HG03575 (cell line): ENCODE measurements around the gene CCNG2.

ENCODE experiments used
- ATAC-seq: cut with Tn5 transposase; IDR thresholded peaks from one replicate; pipeline ENCODE4 v1.9.1; 2021; ENCODE audit not compliant: unreplicated experiment, insufficient number of reproducible peaks, low FRiP score; ENCODE audit errors: extremely low read depth

The CCNG2 gene

DNA sequence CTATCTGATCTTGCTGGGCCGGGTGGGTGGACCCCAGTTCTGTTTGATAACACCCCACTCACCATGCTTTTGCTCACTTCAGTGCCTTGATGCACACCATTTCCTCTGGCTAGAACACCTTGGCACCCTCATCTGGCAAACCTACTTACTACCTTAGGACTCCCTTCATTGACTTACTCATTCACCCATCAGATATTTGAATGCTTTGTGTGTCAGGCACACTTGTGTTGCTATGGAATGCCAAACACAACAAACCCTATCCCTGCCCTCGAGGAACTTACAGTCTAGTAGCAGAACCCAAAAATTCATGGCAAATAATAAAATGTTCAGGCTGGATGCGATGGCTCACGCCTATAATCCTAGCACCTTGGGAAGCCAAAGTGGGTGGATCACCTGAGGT is 13.9 kb downstream of the CCNG2 start:
- no peak for ATAC-seq

DNA sequence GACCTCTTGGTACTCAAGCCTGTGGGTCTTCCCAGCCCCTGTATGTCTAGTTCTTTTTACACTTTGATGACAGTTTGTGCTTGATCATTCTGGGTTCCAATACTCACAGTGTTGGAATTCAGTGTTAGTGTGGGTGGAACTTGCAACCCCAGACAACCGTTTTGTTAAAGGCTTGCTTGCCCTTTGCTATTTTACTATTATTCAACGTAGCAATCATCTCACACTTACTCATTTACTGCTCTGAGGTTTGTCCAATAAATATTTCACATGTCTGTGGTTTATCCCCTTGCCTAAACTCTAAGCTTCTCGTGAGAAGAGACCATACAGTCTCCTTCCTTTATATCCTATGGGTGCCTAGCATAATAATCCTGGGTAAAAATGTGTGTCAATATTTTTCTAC is 15.3 kb downstream of the CCNG2 start:
- ATAC-seq = no peak

DNA sequence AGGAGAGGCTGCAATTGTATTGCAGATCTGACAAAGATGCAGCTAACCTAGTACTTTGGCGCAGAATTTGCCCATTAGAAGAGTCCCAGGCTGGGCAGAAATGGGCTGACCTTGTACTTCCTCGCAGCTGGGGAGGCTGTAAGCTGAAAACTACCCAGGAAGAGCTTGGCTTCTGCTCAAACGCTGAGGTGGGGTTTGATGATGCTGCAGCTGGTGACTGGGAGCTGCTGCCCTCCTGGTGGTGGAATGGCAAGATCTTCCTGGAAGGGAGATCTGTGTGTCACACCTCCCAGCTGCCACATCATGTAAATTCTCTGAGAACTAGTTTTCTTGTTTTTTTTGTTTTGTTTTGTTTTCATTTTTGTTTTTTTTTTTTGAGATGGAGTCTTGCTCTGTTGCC is 17.4 kb downstream of the CCNG2 start:
- ATAC-seq = no peak

DNA sequence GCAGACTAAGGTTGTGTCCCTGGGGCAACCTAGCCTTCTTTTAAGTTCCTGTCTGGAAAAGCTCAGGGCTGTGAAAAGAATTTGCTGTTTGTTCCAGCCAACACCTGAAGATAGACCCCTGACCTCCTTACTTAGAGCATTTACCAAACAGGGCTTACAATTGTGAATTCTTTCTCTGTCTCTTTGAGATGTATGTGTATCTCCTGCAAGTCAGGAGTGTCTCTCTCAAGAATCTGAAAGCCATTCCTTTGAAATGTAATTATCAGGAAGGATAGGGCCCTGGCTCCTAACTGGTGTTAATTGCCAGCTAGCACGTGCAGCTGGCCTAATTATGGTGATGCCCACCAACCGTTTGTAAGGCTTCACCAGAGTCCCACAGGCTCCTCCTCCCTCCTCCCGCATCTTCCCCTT is 18.2 kb downstream of the CCNG2 start:
- ATAC-seq = no peak

DNA sequence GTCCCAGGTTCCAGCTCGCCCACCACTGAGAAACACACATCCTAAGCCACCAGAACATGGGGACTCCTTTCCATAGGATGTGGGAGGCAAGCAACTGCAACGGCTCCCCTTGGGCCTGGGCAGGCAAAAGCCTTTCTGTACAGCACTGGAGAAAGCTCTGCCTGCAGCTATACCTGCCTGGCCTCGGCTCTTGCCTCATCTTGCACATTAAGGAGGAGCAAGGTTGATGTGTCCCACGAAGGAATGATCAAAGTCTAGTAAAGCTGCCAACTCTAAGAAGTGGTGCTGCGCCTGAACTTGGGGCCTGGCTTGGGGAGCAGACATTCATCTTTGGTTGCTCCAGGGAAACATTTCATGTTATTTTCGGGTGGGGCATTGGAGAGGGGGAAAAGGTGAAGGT is 19.6 kb downstream of the CCNG2 start:
- no peak for ATAC-seq

DNA sequence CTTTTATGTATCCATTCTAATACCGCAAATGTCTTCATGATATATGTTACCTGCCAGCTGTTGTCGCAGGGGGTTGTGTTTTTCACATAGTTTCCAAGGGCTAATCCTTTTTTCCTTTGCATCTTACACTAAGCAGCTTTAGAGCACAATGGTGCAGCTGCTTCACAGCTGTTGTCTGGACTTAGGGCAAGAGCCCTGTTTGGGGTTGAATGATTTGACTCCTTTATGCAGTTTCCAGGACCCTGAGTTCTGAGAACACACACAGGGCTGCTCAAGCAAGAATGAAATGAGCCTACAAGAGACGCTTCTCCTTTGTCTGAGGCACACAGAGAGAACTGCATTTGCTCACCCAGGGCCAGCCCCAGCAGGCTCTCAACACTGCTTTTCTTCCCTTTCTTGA is 20.2 kb downstream of the CCNG2 start:
- no peak for ATAC-seq

DNA sequence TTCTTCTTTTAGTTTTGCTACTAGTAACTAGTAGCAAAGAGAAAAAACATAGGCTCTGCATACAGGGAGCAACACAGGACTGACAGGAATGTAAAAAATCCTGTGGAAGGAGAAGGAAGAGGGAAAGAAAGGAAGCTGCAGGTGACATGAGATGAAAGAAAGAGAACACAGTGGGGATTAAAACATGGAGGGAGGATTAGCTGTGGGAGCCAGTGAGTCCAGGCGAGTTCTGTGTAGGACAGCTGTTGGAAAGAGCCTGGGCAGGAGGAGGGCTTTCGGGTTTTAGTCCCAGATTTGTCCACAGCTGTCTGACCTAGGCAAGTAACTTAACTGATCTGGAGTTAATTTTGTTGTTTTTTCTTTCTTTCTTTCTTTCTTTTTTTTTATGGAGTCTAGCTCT is 21.6 kb downstream of the CCNG2 start:
- ATAC-seq = no peak

DNA sequence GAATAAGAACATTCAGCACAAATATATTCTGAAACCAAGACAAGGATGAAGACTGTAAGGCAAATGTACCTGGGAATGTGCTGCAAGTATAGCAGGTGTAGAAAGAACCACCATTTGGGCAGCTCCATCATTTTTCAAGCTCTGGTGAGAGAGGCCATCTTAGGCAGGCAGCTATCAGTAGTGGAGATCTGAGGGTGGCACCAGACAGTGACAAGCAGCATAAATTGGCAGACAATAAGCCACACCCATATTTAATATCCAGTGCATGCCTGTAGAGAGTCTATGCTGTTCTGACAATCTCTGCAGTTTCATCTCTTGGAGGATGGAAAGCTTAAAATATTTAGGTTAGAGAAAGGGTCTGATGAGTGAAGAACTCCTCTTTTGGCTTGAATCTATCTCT is 22.5 kb downstream of the CCNG2 start:
- no peak for ATAC-seq

DNA sequence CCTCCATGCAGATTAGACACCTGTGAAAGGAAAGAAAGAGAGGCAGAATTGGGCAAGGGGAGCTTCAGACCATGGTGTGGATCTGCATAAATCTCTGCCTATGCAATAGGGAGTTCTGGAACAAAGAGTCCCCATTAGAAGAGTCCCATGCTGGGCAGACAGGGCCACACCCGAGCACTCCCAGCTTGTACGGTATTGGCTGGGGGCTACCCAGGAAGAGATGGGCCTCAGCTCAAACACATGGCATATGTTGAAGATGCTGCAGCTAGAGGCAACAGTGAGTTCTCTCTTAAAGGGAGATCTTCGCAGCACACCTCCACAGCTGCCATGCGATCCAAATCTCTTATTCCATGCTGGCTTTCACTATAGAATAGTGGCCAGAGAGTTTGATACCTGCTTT is 24.7 kb downstream of the CCNG2 start:
- no peak for ATAC-seq

DNA sequence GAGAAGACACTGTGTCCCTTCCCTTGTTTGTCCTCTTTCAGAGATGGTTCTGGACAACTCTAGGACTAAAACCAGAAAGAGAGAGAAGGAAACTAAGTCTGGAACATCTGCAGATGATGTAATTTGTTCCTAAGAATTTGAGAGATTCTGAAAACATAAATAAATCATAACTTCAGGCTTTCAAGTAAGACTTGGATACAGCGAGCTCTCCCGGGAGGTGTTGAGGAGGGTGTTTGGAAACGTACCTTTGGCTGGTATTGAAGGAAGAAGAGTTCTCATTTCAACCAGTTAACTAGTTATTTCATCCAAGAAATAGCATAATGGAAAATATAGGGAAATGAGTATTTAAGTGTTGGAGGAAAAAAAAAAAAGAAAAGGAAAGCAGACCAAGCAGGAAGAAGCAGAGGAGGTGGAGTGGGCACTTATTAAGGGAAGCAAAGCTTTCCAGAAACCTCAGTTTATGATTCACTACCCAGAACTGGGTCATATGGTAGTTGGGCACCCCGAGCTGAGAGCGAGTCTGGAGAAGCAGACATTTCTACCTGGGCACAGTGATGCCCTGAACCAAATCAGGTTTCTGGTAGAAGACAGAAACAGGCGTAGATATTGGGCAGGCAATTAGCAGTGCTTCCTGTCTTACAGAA is 26.9 kb downstream of the CCNG2 start:
- ATAC-seq = no peak

DNA sequence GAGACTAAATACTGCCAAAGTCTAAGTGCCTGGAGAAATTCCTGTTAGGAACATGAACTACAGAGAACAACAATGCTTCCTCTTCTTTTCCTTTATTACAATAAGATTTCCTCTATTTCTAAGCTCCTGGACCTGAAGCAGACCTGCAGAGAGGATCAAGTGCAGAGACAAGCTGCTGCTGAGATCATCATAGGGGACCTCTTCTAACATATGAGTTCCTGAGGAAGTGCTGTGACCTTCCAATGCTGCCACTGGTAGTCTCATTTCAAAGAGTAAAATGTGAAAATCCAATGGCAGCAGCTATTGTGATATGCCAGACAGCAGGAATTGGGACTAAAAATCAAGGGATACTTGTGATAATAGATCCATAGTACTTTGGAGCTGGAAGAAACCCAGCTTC is 28.0 kb downstream of the CCNG2 start:
- ATAC-seq = no peak

DNA sequence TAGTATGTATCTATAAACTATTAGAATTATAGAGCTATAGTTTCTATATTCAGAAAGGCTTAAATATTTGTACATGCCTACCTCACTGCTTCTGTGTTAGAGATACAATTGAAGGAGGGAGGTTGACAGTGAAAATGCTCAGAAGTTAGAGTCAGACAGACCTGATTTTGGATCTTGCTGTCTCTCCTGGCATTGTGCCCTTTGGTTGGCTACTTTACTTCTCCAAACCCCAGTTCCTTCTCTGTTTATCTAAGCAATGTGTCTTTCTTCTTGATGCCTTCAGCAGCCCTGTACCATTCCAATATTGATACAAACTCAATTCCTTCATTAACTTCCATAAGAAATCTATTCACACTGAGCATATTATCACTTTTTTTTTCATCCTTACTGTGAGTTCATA is 28.7 kb downstream of the CCNG2 start:
- ATAC-seq = no peak

DNA sequence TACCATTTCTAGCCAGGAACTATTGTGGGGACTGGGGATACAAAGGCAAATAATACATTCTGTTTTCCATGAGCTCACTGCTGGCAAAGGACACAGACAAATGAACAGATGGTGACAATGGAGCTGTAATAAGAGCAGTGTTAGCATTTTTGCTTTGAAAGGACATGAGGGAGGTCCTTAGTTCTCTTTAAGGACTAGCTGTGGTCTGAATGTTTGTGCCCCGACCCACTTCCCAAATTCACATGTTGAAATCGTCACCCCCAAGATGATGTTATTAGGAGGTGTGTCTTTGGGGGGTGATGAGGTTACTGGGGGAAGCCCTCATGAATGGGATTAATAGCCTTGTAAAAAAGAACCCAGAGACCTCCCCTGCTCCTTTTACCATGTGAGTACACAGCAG is 30.3 kb downstream of the CCNG2 start:
- no peak for ATAC-seq

DNA sequence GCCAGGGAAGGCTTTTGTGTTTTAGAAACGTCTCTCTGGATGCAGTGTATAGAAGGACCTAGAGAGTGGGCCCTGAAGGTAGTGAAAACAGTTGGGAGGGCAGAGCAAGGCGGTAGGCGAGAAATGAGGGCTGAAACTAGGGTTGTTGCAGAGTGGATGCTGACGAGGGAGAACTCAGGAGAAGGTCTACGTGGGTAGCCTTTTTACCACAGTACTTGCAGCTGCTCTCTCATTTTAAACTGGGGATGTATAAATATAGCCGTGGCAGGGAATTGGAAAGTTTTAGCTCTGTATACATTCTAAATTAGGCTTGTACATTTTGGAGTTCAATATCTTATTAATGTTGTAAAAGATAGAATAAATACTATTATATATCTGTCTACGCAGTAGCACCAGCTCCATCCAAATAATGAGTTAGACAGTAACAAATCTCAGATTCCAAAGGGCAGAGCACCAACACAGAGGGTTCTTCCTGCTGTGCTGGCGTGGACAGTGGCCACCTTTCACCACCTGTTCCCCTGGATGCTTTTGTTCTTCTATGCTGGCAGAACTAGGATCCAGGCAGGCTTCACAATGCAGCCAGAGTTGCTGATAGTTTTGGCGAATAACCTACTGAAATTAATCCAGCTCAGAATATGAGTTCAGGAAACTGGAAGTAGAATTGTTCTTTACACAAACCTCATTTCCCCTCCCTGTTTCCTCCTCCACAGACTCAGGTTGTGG is 31.7 kb downstream of the CCNG2 start:
- no peak for ATAC-seq

DNA sequence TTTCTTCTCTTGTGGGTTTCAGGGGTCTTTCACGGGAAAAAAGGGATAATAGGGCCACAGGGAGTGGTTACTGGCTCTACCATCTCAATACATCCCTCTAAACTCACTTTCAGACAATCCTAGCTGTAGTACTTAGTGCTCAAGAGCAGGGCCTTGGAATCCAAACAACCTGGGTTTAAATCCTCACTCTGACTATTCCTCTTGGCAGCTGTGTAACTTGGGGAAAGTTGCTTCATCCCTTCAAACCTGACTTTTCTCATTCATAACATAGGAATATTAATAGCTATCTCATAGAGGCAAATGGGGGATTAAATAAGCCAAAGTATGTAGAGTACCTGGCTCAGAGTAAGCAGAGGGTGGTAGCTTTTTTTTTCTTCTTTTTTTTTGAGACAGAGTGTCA is 32.4 kb downstream of the CCNG2 start:
- no peak for ATAC-seq

DNA sequence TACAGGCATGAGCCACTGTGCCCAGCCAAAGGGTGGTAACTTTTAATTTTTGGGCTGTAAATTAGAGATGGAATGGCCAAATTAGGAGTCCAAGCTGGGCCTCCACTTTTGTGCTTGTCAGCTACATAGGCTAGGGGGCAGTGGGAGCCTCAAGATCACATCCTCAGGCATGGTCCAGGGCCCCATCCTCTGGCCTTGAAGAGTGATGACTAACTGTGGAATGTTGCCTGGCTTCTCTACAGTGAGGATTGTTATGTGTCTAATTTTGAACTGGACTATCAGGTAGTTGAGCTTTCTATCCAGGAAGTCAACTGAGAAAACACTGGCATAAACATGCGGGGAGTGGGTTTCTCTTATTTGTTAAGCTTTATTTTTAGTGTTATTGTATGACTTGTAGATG is 33.0 kb downstream of the CCNG2 start:
- ATAC-seq = no peak

DNA sequence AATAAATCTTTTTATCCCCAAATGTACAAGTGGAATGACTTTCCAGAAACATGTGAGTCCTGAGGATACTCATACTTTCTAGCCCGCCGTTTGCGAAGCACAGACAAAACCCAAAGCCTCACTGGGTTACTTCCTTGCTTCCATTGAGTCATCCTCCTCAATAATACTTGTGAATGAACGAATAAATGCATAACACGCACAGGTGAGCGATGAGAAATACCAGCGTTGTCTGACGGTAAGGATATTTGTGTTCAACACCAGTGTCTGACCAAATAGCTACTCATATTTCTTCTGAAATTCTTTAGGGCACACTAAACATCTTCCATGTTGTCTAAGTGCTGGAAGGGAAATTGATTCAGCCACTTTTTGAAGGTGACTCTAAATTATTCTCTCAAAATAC is 36.0 kb downstream of the CCNG2 start:
- no peak for ATAC-seq

DNA sequence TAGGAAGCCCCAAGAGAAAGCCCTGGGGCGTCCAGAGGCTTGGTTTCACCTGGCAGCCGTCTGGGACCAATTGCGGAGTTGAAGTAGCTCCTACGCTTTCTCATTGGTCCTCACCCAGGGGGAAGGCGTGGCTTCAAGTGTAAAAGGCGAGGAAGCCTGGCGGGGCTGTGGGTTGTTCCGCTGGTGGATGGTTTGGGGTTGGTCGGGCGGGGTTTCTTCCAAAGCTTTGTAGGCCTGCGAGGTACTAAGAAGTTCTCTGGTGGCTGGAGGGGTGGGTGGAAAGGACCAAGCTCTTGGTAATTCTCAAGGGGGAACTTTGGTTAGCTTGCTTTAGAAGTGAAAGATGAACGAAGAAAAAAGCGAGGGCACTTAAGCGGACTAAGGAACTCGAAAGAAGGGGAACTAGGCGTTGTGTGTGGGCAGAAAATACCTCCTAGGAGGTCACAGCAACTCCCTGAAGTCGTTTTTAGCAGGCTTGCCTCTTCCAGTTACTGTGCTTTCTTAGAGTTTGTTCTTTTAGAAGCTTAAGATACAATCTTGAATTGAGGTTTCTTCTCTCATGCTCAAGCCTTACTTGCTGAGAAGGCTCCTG is 36.6 kb downstream of the CCNG2 start:
- ATAC-seq = peak; percentile 84

DNA sequence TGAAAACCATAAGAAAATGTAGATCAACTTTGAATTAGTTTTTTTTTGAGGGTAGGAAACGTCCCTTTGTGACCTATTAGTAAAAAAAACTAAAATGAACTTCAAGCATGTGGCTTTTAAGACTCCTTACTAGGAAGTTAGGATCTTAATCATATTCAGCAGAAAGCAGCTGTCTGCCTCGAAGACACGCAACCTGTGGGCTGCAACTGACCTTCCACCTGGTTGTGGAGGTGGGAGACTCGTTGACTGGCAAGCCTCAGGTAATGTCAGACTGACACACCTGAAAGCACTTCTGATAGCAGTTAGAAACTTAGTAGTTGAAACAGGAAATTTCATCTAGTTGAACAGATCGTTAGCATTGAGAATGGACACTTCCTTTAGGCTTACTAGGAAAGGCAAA is 37.4 kb downstream of the CCNG2 start:
- ATAC-seq = no peak

DNA sequence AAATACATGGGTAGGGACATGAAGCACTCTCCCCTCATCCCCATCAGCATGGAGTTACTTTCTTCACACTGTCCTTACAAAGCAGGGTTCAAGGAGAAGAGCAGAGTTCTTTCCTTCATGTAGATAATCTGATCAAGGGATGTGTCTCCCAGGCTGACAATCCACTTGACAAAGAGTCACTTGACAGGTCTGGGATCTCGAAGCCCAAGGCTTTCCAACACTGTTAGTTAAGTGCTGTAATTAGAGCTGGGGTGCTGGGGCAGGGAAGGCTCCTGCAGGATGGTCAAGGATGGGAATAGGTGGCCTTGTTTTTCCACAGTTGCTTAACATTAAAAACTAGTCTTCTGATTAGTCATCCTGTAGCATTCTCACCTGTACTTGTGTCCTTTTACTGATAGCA is 38.0 kb downstream of the CCNG2 start:
- no peak for ATAC-seq

DNA sequence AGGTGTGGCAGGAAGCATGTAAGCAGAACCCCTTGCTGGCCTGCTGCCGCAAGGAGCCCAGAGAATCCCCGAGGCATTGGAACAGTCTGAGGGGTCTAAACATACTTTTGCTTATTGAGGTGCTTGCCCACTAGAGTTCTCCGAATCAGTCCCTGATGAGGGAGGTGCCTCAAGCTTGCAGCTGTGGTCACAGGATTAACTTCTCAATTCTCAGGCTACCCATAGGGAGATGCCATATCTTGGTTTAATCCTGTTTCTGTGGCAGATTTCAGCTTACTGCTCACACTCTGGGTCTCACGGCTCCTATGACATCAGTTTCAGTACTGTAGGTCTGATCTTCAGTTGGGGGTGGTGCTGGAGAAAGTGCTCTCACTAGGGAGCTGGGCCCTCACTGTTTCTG is 39.9 kb downstream of the CCNG2 start:
- ATAC-seq = no peak
